AG09309 (cell line): ENCODE results near the gene CTPS2.

Source experiments
- DNase-seq: peaks from one replicate; pipeline ENCODE4 v3.0.0-alpha.2; 2010; ENCODE audit warnings: low read depth
- H3K4me3 ChIP-seq: 2 replicates; pipeline ENCODE4 v1.5.1; 2011; ENCODE audit warnings: mild to moderate bottlenecking, low read depth, low read length, moderate library complexity; ENCODE audit not compliant: control insufficient read depth
- CTCF ChIP-seq: IDR thresholded peaks from 2 replicates; pipeline ENCODE4 v1.5.1; 2011; ENCODE audit warnings: mild to moderate bottlenecking, low read depth, low read length, inconsistent platforms; ENCODE audit not compliant: insufficient read depth, control insufficient read depth; ENCODE audit errors: missing control alignments

Gene CTPS2

GRCh38 chrX:16601885-16602284, 110.6 kb downstream of the CTPS2 start:
- H3K4me3 ChIP-seq, result no peak overlapping the region
- DNase-seq, result no peak
- no peak for TF ChIP-seq CTCF

DNA sequence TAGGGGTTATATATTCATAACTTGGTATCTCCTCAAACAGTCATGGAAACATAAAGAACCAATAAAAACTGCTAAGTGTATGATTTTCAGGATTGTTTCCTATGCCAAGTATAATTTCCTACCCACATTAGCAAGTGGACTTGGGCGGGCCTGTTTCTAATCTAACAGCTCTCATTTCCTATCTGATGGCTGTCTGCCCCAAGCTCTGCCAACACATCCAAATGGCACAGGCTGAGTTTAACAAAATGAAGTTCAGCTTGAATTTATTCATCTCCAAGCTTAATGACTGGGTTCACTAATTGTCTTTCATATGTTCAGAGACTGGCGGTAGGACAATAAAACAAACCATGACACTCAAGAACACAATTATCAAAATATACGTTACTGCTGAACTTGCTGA, 118.0 kb downstream of the CTPS2 start:
- DNase-seq, result no peak
- no peak overlapping the region for H3K4me3 ChIP-seq
- no peak for TF ChIP-seq CTCF

- TF ChIP-seq CTCF, result no peak
- no peak overlapping the region for H3K4me3 ChIP-seq
- DNase-seq, result no peak
These were observed 118.7 kb downstream of the CTPS2 start for GRCh38 chrX:16593801-16594200.

- no peak for TF ChIP-seq CTCF
- no peak for DNase-seq
- H3K4me3 ChIP-seq, result no peak overlapping the region
These were observed 120.2 kb downstream of the CTPS2 start for GRCh38 chrX:16592194-16592770.

DNA sequence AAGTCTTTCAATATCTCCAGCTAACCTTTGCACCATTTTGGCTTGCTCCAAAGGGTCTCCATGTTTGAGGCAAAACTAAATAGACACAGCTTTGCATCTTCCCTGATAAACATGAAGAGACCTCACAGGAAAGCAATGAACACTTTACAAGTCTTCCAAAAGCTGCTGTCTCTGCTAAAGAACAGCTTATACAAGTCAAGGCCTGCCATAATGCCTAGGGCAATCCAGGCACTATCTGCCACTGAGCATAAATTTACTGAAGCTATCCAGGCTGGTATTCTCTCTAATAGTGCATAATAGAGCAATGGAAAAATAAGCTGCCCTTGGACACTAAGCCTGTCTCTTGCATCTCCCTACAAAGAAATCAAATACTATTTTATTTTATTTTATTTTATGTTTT, 122.6 kb downstream of the CTPS2 start:
- no peak for DNase-seq
- no peak for TF ChIP-seq CTCF

DNA sequence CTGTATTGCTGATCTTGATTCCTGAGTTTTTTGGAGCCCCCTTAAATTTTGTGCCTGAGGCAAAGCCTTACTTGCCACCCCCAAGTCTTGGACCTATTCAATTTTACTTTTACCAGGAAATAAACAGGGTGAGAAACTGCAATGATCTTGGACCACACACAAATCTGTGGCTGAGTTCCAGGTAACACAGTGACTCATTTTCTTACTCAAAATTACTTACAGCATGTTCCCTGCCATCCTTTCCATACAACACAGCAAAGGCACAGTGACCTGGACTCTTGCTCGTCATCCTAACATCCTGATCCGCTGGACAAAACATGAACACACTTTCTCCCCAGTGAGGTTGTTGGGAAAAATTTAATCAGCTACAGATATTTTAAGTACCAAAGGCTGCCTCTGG, 123.3 kb downstream of the CTPS2 start:
- DNase-seq, result peak; percentile 7
- no peak overlapping the region for H3K4me3 ChIP-seq
- no peak for TF ChIP-seq CTCF

More for the DNA sequence above, 122.6 kb downstream of the CTPS2 start:
- H3K4me3 ChIP-seq, result no peak overlapping the region

DNA sequence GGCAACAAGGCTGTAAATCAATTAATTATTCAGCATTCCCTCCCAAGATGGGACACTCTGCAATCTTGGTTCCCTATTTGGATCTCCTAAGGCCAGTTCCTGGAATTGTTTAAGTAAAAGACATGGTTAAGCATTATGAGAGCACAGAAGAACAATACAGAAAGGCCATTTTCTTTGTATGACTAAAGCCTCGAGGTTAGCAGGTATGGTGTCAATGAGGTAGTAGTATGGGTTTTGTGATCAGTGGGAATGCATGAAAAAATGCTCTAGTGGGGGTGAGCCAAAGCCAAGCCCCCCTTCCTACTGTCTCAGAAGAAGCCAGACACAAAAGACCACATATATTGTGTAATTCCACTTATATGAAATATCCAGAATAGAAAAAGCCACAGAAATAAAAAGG, 124.2 kb downstream of the CTPS2 start:
- no peak for DNase-seq
- H3K4me3 ChIP-seq, result no peak overlapping the region
- TF ChIP-seq CTCF, result no peak
